OCI-LY7 (cell line): Measurements from ENCODE around the gene EGFLAM.

Source experiments
- CTCF ChIP-seq: fragments of 200-600 bp; sonication (generic); conservative IDR thresholded peaks from 2 replicates; pipeline ENCODE4 v1.5.1; 2014; ENCODE audit warnings: mild to moderate bottlenecking, antibody characterized with exemption, low read length, moderate library complexity, mixed read lengths
- EZH2phosphoT487 ChIP-seq: fragments of 200-600 bp; sonication (generic); IDR thresholded peaks from 2 replicates; pipeline ENCODE4 v1.6.1; 2018; ENCODE audit warnings: low read depth, borderline replicate concordance, mild to moderate bottlenecking, mixed run types, antibody characterized with exemption, low read length, moderate library complexity, mixed read lengths

GRCh38 chr5:38258042-38258318, 379 bp upstream of the EGFLAM start:
- TF ChIP-seq EZH2phosphoT487 (no peak), CTCF (no peak)
